NCI-H748 treated with DMSO at 0.1 percent for 48 hours (cell line): ENCODE results near the gene MRPS21.
"Not testable (repeated sequence)": the region's sequence is repeated elsewhere in the genome, so short reads cannot be mapped to it uniquely, and the experiment has no call there.

Source experiments
- DNase-seq: peaks from one replicate; lab custom pipeline; 2025; lab: John Stamatoyannopoulos, UW

Gene MRPS21

DNA sequence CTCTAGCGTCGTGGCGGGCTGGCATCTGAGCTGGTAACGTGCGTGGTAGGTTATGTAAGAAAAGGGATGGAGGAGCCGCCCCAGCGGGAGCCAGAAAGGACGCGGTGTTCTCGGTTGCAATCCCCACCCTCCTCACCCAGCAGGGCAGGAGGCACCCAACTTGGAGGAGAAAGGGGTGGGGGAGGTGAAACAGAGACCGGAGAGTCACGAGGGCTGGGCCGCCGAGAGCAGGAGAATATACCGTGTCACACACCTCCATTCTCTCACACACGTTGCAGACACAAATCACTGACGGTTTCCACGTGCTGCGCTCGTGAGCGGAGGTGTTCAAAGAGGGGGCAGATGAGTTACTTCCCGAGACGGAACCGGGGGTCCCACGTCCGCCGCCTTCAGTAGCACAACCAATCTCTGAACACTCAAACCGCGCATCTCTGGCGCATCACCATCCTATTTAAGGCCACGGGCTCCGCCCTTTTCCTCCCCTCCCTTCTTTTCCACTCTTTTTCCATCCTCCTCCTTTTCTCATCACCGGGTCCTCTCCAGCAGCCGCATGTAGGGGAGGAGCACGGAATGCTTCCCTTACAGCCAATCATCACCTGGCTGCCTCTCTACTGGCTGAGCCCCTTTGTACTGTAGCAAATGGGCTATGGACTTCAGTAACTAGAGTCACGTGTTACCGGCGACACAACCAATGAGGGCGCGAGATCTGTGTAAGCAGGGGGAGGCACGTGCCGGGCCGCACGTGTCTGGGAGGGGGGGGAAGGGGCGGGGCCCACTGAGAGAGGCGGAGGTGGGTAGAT lies 11.7 kb upstream of the MRPS21 start, which contains the start of gene CIART:
Gene CIART (plus strand): TSS at position 797 of the 800 bp plus-strand sequence. CDS start 714 bp downstream, outside the sequence.
- peak; percentile 97 for DNase-seq

DNA sequence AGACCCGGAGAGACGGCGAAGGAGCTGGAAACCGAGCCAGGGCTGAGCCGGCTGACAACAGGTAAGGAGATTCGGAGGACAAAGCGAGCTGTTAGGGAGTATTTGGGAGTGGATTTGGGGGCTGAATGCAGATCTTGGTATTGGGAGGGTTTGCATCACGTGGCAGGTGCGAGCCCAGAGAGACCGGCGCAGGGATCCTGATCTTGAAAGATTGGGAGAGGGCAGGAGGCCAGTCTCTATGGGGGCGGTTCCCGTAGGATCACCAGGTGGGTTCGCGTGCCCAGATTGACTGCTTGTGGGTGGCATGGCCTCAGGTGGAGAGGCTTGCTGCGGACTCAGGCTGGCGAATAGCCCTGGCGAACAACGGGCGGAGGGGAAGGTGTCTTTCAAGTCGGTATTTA lies 11.1 kb upstream of the MRPS21 start:
- DNase-seq = peak; percentile 46

DNA sequence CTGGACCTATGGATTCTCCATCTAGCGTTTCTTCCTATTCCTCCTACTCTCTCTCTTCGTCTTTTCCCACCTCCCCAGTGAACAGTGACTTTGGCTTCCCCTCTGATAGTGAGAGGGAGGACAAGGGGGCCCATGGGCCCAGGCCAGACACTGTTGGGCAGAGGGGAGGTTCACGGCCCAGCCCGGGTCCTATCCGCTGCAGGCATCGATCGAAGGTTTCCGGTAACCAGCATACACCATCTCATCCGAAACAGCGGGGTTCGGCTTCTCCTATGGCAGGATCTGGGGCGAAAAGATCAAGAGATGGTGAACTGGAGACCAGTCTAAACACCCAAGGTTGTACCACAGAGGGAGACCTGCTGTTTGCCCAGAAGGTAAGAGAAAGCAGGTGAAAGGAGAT lies 10.4 kb upstream of the MRPS21 start:
- no peak for DNase-seq

DNA sequence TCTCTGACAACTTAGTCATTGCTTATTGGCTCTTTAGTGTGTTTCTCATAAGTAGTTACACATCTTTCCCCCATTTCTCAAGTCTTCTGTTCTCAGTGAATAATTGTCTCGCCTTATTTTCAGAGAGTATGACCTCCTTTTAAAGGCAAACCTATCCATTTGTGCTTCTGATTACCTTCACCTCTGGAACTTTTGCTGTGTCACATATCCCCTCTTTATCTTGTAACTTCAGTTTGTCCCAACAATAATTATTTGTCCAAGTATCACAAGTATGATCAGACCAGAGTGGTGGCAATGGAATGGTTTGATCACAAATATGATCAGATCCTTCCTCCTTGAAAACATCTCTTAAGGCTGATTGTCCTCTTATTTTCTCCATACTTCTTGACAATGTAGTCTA lies 5.3 kb upstream of the MRPS21 start:
- no peak for DNase-seq

DNA sequence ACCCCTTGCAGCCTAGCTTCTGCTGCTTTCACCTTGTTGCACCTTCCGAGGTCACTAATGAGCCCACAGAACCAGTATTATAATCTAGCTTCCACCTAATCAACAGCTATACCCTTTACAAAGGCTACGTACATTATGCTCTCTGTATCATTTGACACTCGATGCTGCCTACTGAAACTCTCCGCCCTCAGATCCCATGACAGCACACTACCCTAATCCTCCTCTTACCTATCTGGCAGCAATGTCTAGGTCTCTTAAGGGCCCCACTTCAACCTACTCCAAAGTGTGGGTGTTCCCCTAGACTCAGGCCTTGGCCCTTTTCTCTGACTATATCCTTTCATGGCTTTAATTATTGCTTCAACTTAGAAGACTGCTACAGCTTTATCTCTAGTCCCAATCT lies 4.8 kb upstream of the MRPS21 start:
- no peak for DNase-seq

DNA sequence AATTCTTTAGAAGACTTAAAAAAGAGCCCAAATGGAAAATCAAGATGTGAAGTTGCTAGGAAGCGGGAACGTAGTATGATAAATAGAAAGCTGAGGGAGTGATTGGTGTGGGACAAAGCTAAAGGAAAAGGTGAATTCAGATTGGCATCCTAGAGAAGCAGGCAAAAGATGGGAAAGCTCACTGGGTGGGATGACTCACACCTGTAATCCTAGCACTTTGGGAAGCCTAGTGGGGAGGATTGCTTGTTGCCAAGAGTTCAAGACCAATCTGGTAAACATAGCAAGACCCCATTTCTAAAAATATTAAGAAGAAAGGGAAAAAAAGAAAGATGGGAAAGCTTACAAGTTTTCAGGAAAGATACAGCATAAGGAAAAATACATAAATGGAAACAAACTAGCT lies 1.8 kb downstream of the MRPS21 start:
- DNase-seq = no peak

DNA sequence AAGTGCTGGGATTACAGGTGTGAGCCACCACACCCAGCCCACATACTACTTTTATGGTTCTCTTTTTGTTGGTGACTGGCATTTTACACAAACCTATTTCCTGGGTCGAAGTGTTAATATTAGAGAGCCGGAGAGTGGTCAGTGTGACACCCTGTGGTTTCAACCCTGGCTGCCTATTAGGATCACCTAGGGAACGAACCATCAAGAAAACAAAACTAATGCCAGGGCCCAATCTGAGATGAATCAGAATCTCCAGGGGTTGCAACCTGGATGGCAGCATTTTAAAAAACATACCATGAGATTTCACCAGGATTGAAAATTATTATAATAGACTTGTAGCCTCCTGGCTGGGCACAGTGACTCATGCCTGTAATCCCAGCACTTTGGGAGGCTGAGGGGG lies 6.1 kb downstream of the MRPS21 start:
- no peak for DNase-seq

DNA sequence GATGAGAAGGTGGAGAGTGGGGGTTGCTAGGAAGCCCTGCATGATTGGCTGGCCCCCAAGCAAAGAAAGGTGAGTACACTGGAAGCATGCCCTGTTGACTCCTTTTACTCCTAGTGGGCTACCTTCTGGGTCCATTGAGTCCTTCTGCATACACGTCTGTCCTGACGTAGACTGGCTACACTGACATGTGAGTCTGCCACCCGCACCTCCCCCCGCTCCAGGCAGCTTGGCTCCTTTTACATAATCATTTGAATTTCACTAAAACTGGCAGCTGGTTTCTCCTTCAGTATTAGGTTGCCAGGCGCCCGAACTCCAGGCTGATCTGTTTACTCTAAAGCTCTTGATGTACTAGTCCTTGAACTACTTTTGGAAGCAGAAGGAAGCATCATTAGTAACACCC lies 8.7 kb downstream of the MRPS21 start:
- no peak for DNase-seq

DNA sequence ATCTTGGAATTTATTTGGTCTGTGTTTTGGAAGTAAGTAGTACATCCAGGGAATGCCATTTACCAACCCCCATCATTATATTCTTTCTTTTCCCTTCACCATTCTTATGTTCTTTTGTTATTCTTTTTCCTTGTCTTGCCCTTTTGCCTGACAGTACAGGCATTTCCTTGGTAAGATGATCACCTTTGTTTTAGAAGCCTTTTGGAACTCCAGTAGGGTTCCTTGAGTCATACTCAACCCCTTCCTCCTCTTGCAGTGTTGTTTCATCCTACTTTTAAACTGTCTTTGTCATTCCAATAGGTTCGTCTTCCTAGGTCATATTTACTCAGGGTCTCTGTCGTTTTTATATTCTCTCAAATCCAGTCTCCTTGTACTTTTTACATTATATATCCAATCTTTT lies 9.2 kb downstream of the MRPS21 start:
- no peak for DNase-seq

DNA sequence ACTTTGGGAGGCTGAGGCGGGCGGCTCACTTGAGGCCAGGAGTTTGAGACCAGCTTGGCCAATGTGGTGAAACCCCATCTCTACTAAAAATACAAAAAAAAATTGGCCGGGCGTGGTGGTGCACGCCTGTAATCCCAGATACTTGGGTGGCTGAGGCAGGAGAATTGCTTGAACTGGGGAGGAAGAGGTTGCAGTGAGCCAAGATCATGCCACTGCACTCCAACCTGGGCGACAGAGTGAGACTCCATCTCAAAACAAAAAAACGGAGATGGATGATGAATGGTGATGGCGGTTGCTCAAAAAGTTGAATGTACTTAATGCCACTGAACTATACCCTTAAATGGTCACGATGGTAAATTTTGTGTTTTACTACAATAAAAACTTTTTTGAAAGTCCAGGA lies 14.9 kb downstream of the MRPS21 start:
- DNase-seq = not testable (repeated sequence)

DNA sequence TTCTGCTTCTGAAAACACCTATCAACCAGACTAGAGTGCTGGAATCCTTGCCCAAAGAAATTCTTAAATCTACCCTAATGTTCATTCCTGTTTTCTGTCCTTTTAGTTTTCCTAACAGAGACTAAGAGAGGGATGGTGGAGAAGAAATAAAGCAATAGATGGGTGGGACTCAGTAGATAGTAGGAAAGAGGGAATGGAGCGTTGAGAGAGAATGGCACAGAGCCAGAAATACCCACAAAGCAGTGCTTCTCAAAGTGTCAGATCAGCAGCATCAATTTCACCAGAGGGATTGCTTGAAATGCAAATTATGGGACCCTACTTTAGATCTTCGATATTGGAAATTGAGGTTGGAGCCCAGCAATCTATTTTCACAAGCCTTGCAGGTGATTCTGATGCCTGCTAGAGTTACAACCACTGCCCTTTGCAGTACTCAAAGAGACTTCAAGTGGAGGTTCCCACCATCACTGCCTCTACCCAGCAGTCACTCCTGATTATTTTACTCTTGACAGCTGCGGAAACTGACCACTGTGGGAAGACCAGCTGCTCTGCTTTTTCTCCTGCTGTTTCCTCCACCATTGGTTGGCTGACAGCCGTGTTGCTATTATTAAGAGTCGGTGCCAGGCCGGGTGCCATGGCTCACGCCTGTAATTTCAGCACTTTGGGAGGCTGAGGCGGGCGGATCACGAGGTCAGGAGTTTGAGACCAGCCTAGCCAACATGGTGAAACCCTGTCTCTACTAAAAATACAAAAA lies 16.3 kb downstream of the MRPS21 start:
- no peak for DNase-seq

DNA sequence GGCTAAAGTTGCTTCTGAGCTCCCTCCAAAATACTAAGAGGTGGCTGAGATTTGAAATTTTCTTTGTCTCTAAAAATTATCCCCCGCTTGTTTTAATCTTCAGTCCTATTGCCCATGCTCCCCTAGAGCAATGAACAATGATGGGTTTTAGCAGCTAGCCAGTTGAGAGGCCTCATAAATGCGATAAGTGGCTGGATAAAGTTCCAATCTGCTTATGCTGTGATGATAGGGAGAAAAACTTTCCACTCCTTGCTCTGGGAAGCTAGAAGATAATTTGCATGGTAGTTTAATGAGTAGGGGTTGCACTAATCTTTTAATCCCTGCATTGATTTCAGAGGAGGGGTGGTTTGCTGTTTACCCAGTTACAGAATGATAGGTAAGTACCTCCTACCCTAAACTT lies 18.1 kb downstream of the MRPS21 start:
- DNase-seq = no peak

DNA sequence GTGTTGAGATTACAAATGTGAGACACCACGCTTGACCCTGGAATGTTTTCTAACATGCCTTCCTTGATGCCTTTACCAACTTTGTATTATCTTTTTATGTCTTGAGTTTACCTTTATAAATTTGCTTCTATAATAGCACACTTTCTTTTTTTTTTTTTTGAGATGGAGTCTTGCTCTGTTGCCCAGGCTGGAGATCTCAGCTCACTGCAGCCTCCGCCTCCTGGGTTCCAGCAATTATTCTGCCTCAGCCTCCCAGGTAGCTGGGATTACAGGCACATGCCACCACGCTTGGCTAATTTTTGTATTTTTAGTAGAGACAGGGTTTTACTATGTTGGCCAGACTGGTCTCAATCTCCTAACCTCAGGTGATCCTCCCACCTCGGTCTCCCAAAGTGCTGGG lies 21.0 kb downstream of the MRPS21 start:
- not testable (repeated sequence) for DNase-seq

DNA sequence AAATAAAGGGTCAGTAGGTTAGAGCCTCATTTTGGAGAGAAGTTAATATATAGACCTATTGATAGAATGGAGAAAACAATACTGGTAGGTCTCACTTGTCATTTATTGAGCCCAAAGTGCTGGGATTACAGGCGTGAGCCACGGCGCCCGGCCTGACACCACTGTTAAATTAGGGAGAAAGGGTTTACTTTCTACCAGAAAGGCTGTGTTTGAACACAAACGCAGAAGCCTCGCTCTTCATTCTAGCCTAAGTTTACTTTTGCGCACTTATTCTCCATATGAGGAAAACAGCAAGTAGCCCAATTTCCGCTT lies 27.0 kb downstream of the MRPS21 start:
- DNase-seq = no peak

DNA sequence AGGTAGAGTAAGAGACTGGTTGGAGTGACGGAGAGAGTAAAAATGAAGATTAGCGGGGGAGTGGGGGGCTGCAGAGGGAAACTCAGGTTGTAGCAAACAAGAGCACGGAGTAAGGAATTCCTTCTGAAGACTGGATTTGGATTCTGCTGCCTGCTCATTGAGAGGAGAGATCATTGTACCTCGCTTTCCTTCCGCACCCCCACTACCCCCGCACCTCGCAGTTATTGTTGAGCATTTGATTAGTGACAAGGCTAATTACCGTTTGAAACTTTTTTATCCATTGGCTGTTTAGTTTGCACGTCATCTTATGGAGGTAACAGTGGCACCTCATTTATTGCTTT lies 28.1 kb downstream of the MRPS21 start:
- no peak for DNase-seq

DNA sequence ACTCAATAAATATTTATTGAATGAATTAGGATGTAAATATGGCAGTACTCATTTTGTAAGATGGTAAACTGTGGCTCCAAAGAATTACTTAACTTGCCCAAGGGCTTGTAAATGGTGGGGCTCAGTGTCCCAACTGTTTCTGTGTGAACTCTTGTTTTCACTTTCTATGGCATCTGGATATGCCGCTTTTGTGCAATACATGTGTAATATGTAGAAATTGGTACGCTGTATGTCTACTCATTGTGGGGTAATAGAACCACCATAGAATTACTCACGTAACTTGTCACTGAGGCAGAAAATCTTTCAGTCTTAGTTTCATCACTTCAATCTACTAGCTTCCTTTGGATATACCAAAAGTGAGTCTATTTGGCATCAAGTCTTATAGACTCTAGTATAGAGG lies 28.6 kb downstream of the MRPS21 start:
- DNase-seq = no peak

DNA sequence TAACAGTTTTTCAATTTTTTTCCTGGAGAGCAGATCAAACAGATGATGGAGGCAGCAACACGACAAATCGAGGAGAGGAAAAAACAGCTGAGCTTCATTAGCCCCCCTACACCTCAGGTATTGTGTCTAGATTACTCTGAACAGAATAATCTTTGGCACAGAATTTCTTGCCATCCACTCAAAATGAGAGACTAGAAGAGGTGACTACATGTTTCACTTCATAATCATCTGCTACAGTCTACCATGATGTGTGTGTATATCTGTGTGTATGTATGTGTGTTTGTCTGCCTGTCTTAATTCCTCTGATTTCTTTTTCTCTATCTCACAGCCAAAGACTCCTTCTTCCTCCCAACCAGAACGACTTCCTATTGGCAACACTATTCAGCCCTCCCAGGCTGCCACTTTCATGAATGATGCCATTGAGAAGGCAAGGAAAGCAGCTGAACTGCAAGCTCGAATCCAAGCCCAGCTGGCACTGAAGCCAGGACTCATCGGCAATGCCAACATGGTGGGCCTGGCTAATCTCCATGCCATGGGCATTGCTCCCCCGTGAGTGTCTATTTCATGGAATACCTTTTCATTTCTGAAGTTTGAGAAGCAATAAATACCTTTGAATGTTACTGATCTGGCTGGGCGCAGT lies 39.1 kb downstream of the MRPS21 start:
- no peak for DNase-seq

DNA sequence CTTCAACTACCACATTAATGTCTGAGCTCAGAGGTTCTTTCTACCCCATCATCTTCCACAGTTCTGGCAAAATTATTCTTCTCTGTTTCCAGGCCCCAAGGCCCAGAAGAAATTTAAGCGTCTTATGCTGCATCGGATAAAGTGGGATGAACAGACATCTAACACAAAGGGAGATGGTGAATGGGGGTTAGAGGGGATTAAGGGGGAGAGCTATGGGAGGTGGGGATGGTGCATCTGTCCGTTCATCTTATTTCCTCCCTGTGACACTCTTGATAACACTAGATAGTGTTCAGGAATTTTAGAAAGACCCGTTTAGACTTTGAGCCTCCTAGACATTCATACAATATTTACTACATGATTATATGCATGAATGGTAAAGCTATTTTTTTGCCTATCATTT lies 52.7 kb downstream of the MRPS21 start:
- no peak for DNase-seq

DNA sequence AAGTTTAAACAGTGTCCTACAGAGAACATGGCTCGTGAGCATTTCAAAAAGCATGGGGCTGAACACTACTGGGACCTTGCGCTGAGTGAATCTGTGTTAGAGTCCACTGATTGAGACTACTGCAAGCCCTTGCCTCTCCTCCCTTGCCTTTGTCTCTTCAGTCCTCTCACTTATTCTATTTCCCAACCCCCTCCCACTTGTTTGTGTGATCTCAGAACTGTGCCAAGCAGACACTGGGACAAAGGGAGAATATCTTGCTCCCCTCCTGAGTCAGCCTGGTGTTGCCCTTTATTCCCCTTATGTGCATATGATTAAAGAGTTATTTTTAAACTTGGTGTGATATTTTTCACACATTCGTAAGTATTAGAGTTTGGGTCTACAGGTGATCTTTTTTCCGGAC lies 59.2 kb downstream of the MRPS21 start:
- no peak for DNase-seq
